ENCODE data around the gene PRLHR. TPM values are rescaled to one million over a fixed set of nuclear protein-coding genes. Genes with fewer than 3 reads are reported as not detected.

PRLHR gene
- total and polyA plus RNA-seq, 2 of the 13 experiments (the other 11 are each of a cell fraction or from before 2014, with no cell fraction given), result not detected

DNA sequence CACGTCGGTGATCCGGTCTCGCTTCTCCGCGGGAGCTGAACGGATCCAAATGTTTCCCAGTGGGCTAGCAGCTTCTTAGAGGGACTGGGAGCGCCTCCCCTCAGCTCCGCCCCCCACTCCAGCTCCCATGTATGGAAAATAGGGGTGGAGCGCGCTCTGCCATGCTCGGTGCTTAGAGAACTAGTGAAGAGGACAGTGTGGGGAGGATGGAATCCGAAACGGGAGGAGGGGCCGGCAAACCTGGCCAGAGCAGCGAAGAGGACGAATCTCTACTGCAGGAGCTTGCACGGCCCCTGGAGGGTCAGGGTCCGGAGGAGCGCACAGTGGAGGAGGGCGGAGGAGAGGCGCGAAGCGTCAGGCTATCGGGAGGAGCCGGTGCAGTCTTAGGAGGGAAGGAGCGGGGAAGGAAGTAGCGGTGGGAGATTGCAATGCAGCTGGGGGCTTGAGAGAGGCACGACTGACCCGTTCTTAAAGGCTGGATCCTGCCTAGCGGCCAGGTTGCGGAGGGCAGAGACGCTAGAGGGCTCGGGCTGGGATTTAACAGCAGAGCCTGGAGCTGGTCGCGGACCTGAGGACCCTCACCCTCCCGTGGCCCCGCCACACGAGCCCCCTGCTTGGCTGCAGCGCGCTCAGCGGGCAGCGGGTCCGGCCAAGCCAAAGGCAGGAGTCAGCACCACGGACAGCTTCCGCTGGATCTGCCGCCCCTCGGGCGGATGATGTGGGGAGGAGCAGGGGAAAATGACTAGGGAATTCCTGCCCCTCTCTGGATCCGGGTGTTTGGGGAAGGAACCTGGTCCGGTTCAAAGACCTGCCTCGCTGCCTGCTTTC, at the start of gene PRLHR (continued):
- TF ChIP-seq IKZF5 (CRISPR knock-in tag; IDR thresholded peaks at IDR 0.05), result peak; percentile 41; the same call in 1 of the 2 replicates
- no peak for TF ChIP-seq HNF4G (IDR thresholded peaks at IDR 0.05; ENCODE audit: borderline replicate concordance, low read depth, low read length)
- no peak for TF ChIP-seq HNF4G (CRISPR knock-in tag; IDR thresholded peaks at IDR 0.05; ENCODE audit: borderline replicate concordance, low read depth)
- no peak for TF ChIP-seq RFX1 (IDR thresholded peaks at IDR 0.05)
- TF ChIP-seq ZNF615 (CRISPR knock-in tag; IDR thresholded peaks at IDR 0.05; ENCODE audit: borderline replicate concordance), result no peak
- TF ChIP-seq EHMT2 (IDR thresholded peaks at IDR 0.05; ENCODE audit: borderline replicate concordance, low read depth, low read length), result peak; percentile 84; the same call in 1 of the 2 replicates
- TF ChIP-seq WIZ (CRISPR knock-in tag; IDR thresholded peaks at IDR 0.05), result peak; percentile 94
- no peak for TF ChIP-seq CCAR2 (optimal IDR thresholded peaks at IDR 0.05; ENCODE audit: low read depth, low read length)
- no peak for TF ChIP-seq PHF20 (CRISPR knock-in tag; IDR thresholded peaks at IDR 0.05)
- 0 out of 2 replicates have a peak, but pooled peaks have one; percentile 16 for TF ChIP-seq FOSL2 (CRISPR knock-in tag; IDR thresholded peaks at IDR 0.05)
- no peak for TF ChIP-seq FUBP1 (CRISPR knock-in tag; IDR thresholded peaks at IDR 0.05; ENCODE audit: borderline replicate concordance)
- peak; percentile 61; the same call in 1 of the 2 replicates for TF ChIP-seq ZNF430 (CRISPR knock-in tag; IDR thresholded peaks at IDR 0.05)
- TF ChIP-seq THAP9 (CRISPR knock-in tag; IDR thresholded peaks at IDR 0.05; ENCODE audit: borderline replicate concordance), result no peak
- no peak for TF ChIP-seq ZNF451 (CRISPR knock-in tag; IDR thresholded peaks at IDR 0.05)
- no peak for TF ChIP-seq SOX5 (CRISPR knock-in tag; IDR thresholded peaks at IDR 0.05; ENCODE audit: borderline replicate concordance)
- peak; percentile 20; the same call in 1 of the 2 replicates for TF ChIP-seq BCL6 (CRISPR knock-in tag; IDR thresholded peaks at IDR 0.05)
- TF ChIP-seq NFE2 (CRISPR knock-in tag; IDR thresholded peaks at IDR 0.05), result no peak
- no peak for TF ChIP-seq RNF219 (CRISPR knock-in tag; IDR thresholded peaks at IDR 0.05)
- no peak for TF ChIP-seq ZBTB25 (CRISPR knock-in tag; IDR thresholded peaks at IDR 0.05)
- no peak for TF ChIP-seq DPF2 (CRISPR knock-in tag; IDR thresholded peaks at IDR 0.05; ENCODE audit: borderline replicate concordance, low read depth)

Data from HepG2 (cell line).